Karpas-422 (cell line): Measurements from ENCODE around the gene RPS21. TPM values are rescaled to one million over a fixed set of nuclear protein-coding genes. Genes with fewer than 3 reads are reported as not detected.

Experiments used
- DNase-seq: peaks from one replicate; pipeline ENCODE4 v3.0.0-alpha.2; 2015
- H2AFZ ChIP-seq: fragments of 200-600 bp; sonication (generic); 2 replicates; pipeline ENCODE4 v1.6.1; 2014; ENCODE audit warnings: antibody characterized with exemption, low read length, mixed read lengths
- H3K27ac ChIP-seq: fragments of 200-600 bp; sonication (generic); 2 replicates; pipeline ENCODE4 v1.5.1; 2014; ENCODE audit warnings: mild to moderate bottlenecking, low read length, moderate library complexity
- H3K27me3 ChIP-seq: fragments of 200-600 bp; sonication (generic); 2 replicates; pipeline ENCODE4 v1.6.1; 2014; ENCODE audit warnings: low read length, mixed read lengths
- H3K36me3 ChIP-seq: fragments of 200-600 bp; sonication (generic); 2 replicates; pipeline ENCODE4 v1.6.1; 2014; ENCODE audit warnings: low read length, mixed read lengths; ENCODE audit not compliant: insufficient read depth
- H3K4me1 ChIP-seq: fragments of 200-600 bp; sonication (generic); 2 replicates; pipeline ENCODE4 v1.6.1; 2014; ENCODE audit warnings: mild to moderate bottlenecking, low read length, mixed read lengths
- H3K4me2 ChIP-seq: fragments of 200-600 bp; sonication (generic); 2 replicates; pipeline ENCODE4 v1.6.1; 2014; ENCODE audit warnings: low read length, low read depth, mild to moderate bottlenecking; ENCODE audit not compliant: poor library complexity, severe bottlenecking
- H3K4me3 ChIP-seq: fragments of 200-600 bp; sonication (generic); 2 replicates; pipeline ENCODE4 v1.5.1; 2014; ENCODE audit warnings: mild to moderate bottlenecking, antibody characterized with exemption, low read length, mixed read lengths
- H3K79me2 ChIP-seq: fragments of 200-600 bp; sonication (generic); 2 replicates; pipeline ENCODE4 v1.6.1; 2014; ENCODE audit warnings: mild to moderate bottlenecking, low read length, mixed read lengths
- H3K9ac ChIP-seq: fragments of 200-600 bp; sonication (generic); 2 replicates; pipeline ENCODE4 v1.6.0; 2014; ENCODE audit warnings: low read length
- H3K9me2 ChIP-seq: fragments of 200-600 bp; sonication (generic), shearing (Covaris generic); replicated peaks from 2 replicates; pipeline ENCODE4 v1.6.0; 2014; ENCODE audit warnings: mild to moderate bottlenecking, low read length, moderate library complexity; ENCODE audit not compliant: insufficient read depth
- H3K9me3 ChIP-seq: fragments of 300-700, 200-600 bp; sonication (generic); 2 replicates; pipeline ENCODE4 v1.6.1; 2014; ENCODE audit warnings: low read length, mixed read lengths
- H4K20me1 ChIP-seq: fragments of 200-600 bp; sonication (generic); 2 replicates; pipeline ENCODE4 v1.6.1; 2014; ENCODE audit warnings: mild to moderate bottlenecking, antibody characterized with exemption, low read length, low read depth; ENCODE audit not compliant: insufficient read depth
- total RNA-seq: library from RNA; depleted of rRNA; stranded (reverse); fragments of >200 nt; shearing (Covaris generic); gene quantifications from 2 replicates; pipeline ENCODE4 v1.2.3, GENCODE V29; 2014; ENCODE audit warnings: low replicate concordance

RPS21 gene
- total RNA-seq, 1 experiment from 2014 or later = 2,619 TPM

GRCh38 chr20:62361799-62362589 is 24.9 kb upstream of the RPS21 start:
- no peaks in the 10 kb centered on the region for H3K27me3 ChIP-seq
- no peak overlapping the region for H3K9ac ChIP-seq
- H3K79me2 ChIP-seq = no peaks in the 10 kb centered on the region

GRCh38 chr20:62362590-62362940 is 24.3 kb upstream of the RPS21 start:
- Histone ChIP-seq H3K9me3 (no peaks in the 10 kb centered on the region), H3K79me2 (no peaks in the 10 kb centered on the region), H4K20me1 (peaks cover 30% of the 10 kb centered on the region; the same call in 1 of the 2 replicates), H3K9me2 (no peaks in the 10 kb centered on the region), H3K36me3 (no peaks in the 10 kb centered on the region), H3K4me3 (no peak overlapping the region), H2AFZ (no peak overlapping the region), H3K4me1 (peaks cover 15% of the 10 kb centered on the region), H3K4me2 (no peak overlapping the region), H3K9ac (no peak overlapping the region), H3K27ac (no peak overlapping the region), H3K27me3 (no peaks in the 10 kb centered on the region)
- no peak for DNase-seq

More at GRCh38 chr20:62361799-62362589, 24.9 kb upstream of the RPS21 start:
- Histone ChIP-seq H3K9me3 (no peaks in the 10 kb centered on the region), H3K4me3 (no peak overlapping the region), H3K27ac (no peak overlapping the region), H3K4me2 (no peak overlapping the region), H2AFZ (no peak overlapping the region), H4K20me1 (peaks cover 32% of the 10 kb centered on the region; the same call in 1 of the 2 replicates), H3K36me3 (no peaks in the 10 kb centered on the region), H3K9me2 (no peaks in the 10 kb centered on the region), H3K4me1 (peaks cover 12% of the 10 kb centered on the region)
- DNase-seq = no peak

GRCh38 chr20:62362991-62363919 is 23.6 kb upstream of the RPS21 start:
- Histone ChIP-seq H3K9me3 (no peaks in the 10 kb centered on the region), H3K4me1 (peaks cover 22% of the 10 kb centered on the region), H3K27ac (no peak overlapping the region), H3K4me2 (no peak overlapping the region), H3K79me2 (no peaks in the 10 kb centered on the region), H4K20me1 (peaks cover 25% of the 10 kb centered on the region; the same call in 1 of the 2 replicates), H3K27me3 (no peaks in the 10 kb centered on the region), H3K9ac (no peak overlapping the region), H3K4me3 (no peak overlapping the region), H2AFZ (no peak overlapping the region), H3K9me2 (no peaks in the 10 kb centered on the region), H3K36me3 (no peaks in the 10 kb centered on the region)
- no peak for DNase-seq

- no peak overlapping the region for H3K4me3 ChIP-seq
- no peak overlapping the region for H3K9ac ChIP-seq
- H3K4me2 ChIP-seq = no peak overlapping the region
- no peaks in the 10 kb centered on the region for H3K9me3 ChIP-seq
- no peaks in the 10 kb centered on the region for H3K9me2 ChIP-seq
- no peak overlapping the region for H3K27ac ChIP-seq
- no peaks in the 10 kb centered on the region for H3K27me3 ChIP-seq
- H3K79me2 ChIP-seq = no peaks in the 10 kb centered on the region
- H2AFZ ChIP-seq = no peak overlapping the region
- H3K36me3 ChIP-seq = no peaks in the 10 kb centered on the region
- H4K20me1 ChIP-seq = peaks cover 22% of the 10 kb centered on the region; the same call in 1 of the 2 replicates
- peaks cover 26% of the 10 kb centered on the region for H3K4me1 ChIP-seq
- DNase-seq = no peak
Observed at GRCh38 chr20:62363920-62364851, 22.7 kb upstream of the RPS21 start.

- no peaks in the 10 kb centered on the region for H3K9me2 ChIP-seq
- no peak overlapping the region for H3K9ac ChIP-seq
- no peaks in the 10 kb centered on the region for H3K9me3 ChIP-seq
- no peaks in the 10 kb centered on the region for H3K27me3 ChIP-seq
- H2AFZ ChIP-seq = no peak overlapping the region
- no peaks in the 10 kb centered on the region for H3K79me2 ChIP-seq
- H3K27ac ChIP-seq = no peak overlapping the region
- no peak overlapping the region for H3K4me2 ChIP-seq
- no peak for DNase-seq
- H4K20me1 ChIP-seq = peaks cover 23% of the 10 kb centered on the region; the same call in 1 of the 2 replicates
- no peak overlapping the region for H3K4me3 ChIP-seq
- H3K36me3 ChIP-seq = no peaks in the 10 kb centered on the region
- H3K4me1 ChIP-seq = peaks cover 26% of the 10 kb centered on the region
Observed at GRCh38 chr20:62364911-62365736, 21.8 kb upstream of the RPS21 start.

- H3K36me3 ChIP-seq = no peaks in the 10 kb centered on the region
- no peak overlapping the region; the same call in 1 of the 2 replicates for H3K9ac ChIP-seq
- H4K20me1 ChIP-seq = peaks cover 25% of the 10 kb centered on the region; the same call in 1 of the 2 replicates
- H3K9me2 ChIP-seq = no peaks in the 10 kb centered on the region
- peak overlapping the region; percentile 81 for H3K4me2 ChIP-seq
- H3K4me1 ChIP-seq = peaks cover 26% of the 10 kb centered on the region
- DNase-seq = peak; percentile 60
- no peaks in the 10 kb centered on the region for H3K79me2 ChIP-seq
- no peaks in the 10 kb centered on the region for H3K9me3 ChIP-seq
- peak overlapping the region; percentile 69 for H3K4me3 ChIP-seq
- H2AFZ ChIP-seq = no peak overlapping the region
- no peaks in the 10 kb centered on the region for H3K27me3 ChIP-seq
- H3K27ac ChIP-seq = no peak overlapping the region
Observed at GRCh38 chr20:62365814-62366369, 21.0 kb upstream of the RPS21 start.
